HCT116 (cell line): ENCODE measurements around the gene SBK2. TPM values are rescaled to one million over a fixed set of nuclear protein-coding genes. Genes with fewer than 3 reads are reported as not detected.

ENCODE experiments used
- ATAC-seq: fragments of 200-7000 bp; cut with Tn5 transposase; 2 replicates; pipeline ENCODE4 v1.9.1; 2020; ENCODE audit warnings: mild to moderate bottlenecking, moderate library complexity
- BruUV-seq: library from RNA; stranded (reverse); fragments of 400-500 nt; replicated peaks from 2 replicates; lab custom pipeline; 2021; lab: Mats Ljungman, UMichigan
- CTCF ChIA-PET: fragments of 300-600 bp; sonication (Branson Sonifier 250); formaldehyde crosslinking; loops from one replicate; lab custom pipeline; 2021; ENCODE audit warnings: antibody characterized with exemption; lab: Charles Lee
- POLR2A ChIA-PET: fragments of 300-600, 350-600 bp; sonication (Branson Sonifier 250); formaldehyde crosslinking; loops from one replicate; lab custom pipeline; 2021; ENCODE audit warnings: antibody characterized with exemption; lab: Charles Lee
- RAD21 ChIA-PET, 2 experiments: fragments of 300-600 bp; sonication (Branson Sonifier 250); formaldehyde crosslinking; loops; one replicate each; lab custom pipeline; 2023; ENCODE audit warnings: low total read pairs in 2 of 2; ENCODE audit not compliant: uncharacterized antibody in 2 of 2, unreplicated experiment in 2 of 2, low non-redundant PET in 1 of 2; lab: Charles Lee
- DNase-seq: peaks from one replicate; pipeline ENCODE4 v3.0.0-alpha.2; 2010; ENCODE audit warnings: low read depth, low spot score
- H2AFZ ChIP-seq: fragments of 200-600 bp; shearing (Covaris generic), sonication (generic); 2 replicates; pipeline ENCODE4 v1.6.1; 2017; ENCODE audit warnings: low read depth, mixed run types, mixed read lengths, antibody characterized with exemption, low read length; ENCODE audit not compliant: poor library complexity, severe bottlenecking
- H3K27ac ChIP-seq: 2 replicates; pipeline ENCODE4 v1.5.1; 2012; ENCODE audit warnings: low read depth, low read length
- H3K27me3 ChIP-seq: fragments of 200-600 bp; sonication (generic); 2 replicates; pipeline ENCODE4 v1.6.1; 2016; ENCODE audit warnings: mixed run types, low read length, mixed read lengths; ENCODE audit not compliant: insufficient read depth
- H3K36me3 ChIP-seq, 2 experiments: fragments of 200-500 bp in 1 of 2; fragments of 200-600 bp in 1 of 2; sonication (Bioruptor generic) in 1 of 2; sonication (generic) in 1 of 2; 2 replicates each; pipeline versions ENCODE4 v1.5.1 to v1.6.1; 2014 to 2016; ENCODE audit warnings: low read length in 2 of 2, inconsistent platforms in 1 of 2, mixed read lengths in 1 of 2, mixed run types in 1 of 2; ENCODE audit not compliant: insufficient read depth in 2 of 2, control insufficient read depth in 1 of 2
- H3K4me1 ChIP-seq, 2 experiments: fragments of 200-600 bp in 1 of 2; sonication (generic) in 1 of 2; 2 replicates each; pipeline versions ENCODE4 v1.5.1 to v1.6.1; 2012 to 2017; ENCODE audit warnings: low read length in 2 of 2, inconsistent platforms in 1 of 2, mild to moderate bottlenecking in 1 of 2, mixed read lengths in 1 of 2, mixed run types in 1 of 2, moderate library complexity in 1 of 2; ENCODE audit not compliant: insufficient read depth in 2 of 2, control insufficient read depth in 1 of 2
- H3K4me2 ChIP-seq: fragments of 200-600 bp; sonication (generic); 2 replicates; pipeline ENCODE4 v1.6.1; 2017; ENCODE audit warnings: mixed run types, low read length, mixed read lengths
- H3K4me3 ChIP-seq, 2 experiments: fragments of 200-600 bp in 1 of 2; sonication (generic) in 1 of 2; replicated peaks in 1 of 2; 2 replicates each; pipeline ENCODE4 v1.5.1; 2011 to 2016; ENCODE audit warnings: low read length in 2 of 2, control low read depth in 1 of 2, low read depth in 1 of 2, mild to moderate bottlenecking in 1 of 2, mixed read lengths in 1 of 2, mixed run types in 1 of 2
- H3K79me2 ChIP-seq: fragments of 200-600 bp; sonication (generic); 2 replicates; pipeline ENCODE4 v1.6.1; 2017; ENCODE audit warnings: mild to moderate bottlenecking, mixed run types, low read length, moderate library complexity, mixed read lengths; ENCODE audit not compliant: insufficient read depth
- H3K9ac ChIP-seq: fragments of 200-600 bp; sonication (generic); 2 replicates; pipeline ENCODE4 v1.6.1; 2016; ENCODE audit warnings: low read length, mixed read lengths
- H3K9me2 ChIP-seq: fragments of 200-600 bp; sonication (generic), shearing (Covaris generic); 2 replicates; pipeline ENCODE4 v1.6.1; 2017; ENCODE audit warnings: mixed run types, mild to moderate bottlenecking, moderate library complexity; ENCODE audit not compliant: insufficient read depth
- H3K9me3 ChIP-seq, 2 experiments: fragments of 200-500 bp in 1 of 2; fragments of 200-600 bp in 1 of 2; sonication (Bioruptor generic) in 1 of 2; sonication (generic) in 1 of 2; 2 replicates each; pipeline ENCODE4 v1.6.1; 2014 to 2017; ENCODE audit warnings: low read length in 2 of 2, mixed read lengths in 2 of 2, inconsistent platforms in 1 of 2, low read depth in 1 of 2, mild to moderate bottlenecking in 1 of 2, mixed run types in 1 of 2, moderate library complexity in 1 of 2; ENCODE audit not compliant: control insufficient read depth in 1 of 2, insufficient read depth in 1 of 2
- H4K20me1 ChIP-seq: fragments of 200-600 bp; sonication (generic), shearing (Covaris generic); 2 replicates; pipeline ENCODE4 v1.6.1; 2017; ENCODE audit warnings: mixed run types, mild to moderate bottlenecking, moderate library complexity; ENCODE audit not compliant: insufficient read depth
- CEBPB ChIP-seq: IDR thresholded peaks from 2 replicates; pipeline ENCODE4 v1.6.1; 2012; ENCODE audit warnings: low read depth
- ELF1 ChIP-seq: IDR thresholded peaks from 2 replicates; pipeline ENCODE4 v1.6.1; 2012; ENCODE audit warnings: low read depth, borderline replicate concordance
- EZH2 ChIP-seq: fragments of 200-600 bp; sonication (generic); IDR thresholded peaks from 2 replicates; pipeline ENCODE4 v1.6.1; 2017; ENCODE audit warnings: antibody characterized with exemption, mixed run types
- EZH2phosphoT487 ChIP-seq: fragments of 200-600 bp; IDR thresholded peaks from 2 replicates; pipeline ENCODE4 v1.6.1; 2018; ENCODE audit warnings: antibody characterized with exemption, borderline replicate concordance
- FOSL1 ChIP-seq: IDR thresholded peaks from 2 replicates; pipeline ENCODE4 v1.6.1; 2012; ENCODE audit warnings: low read depth
- POLR2A ChIP-seq: IDR thresholded peaks from 2 replicates; pipeline ENCODE4 v1.7.0; 2011; ENCODE audit warnings: borderline replicate concordance; ENCODE audit not compliant: insufficient read depth, insufficient read length; ENCODE audit errors: extremely low read depth
- POLR2AphosphoS5 ChIP-seq: IDR thresholded peaks from 2 replicates; pipeline ENCODE4 v1.6.1; 2011; ENCODE audit warnings: mild to moderate bottlenecking, low read depth, low read length, moderate library complexity
- RAD21 ChIP-seq: IDR thresholded peaks from 2 replicates; pipeline ENCODE4 v1.6.1; 2012; ENCODE audit warnings: low read depth, mild to moderate bottlenecking
- REST ChIP-seq: IDR thresholded peaks from 2 replicates; pipeline ENCODE4 v1.6.1; 2012; ENCODE audit warnings: low read depth
- SIN3A ChIP-seq: IDR thresholded peaks from 2 replicates; pipeline ENCODE4 v1.6.1; 2012; ENCODE audit warnings: low read depth
- SP1 ChIP-seq: IDR thresholded peaks from 2 replicates; pipeline ENCODE4 v1.6.1; 2012; ENCODE audit warnings: low read depth
- SRF ChIP-seq: IDR thresholded peaks from 2 replicates; pipeline ENCODE4 v1.6.1; 2012; ENCODE audit warnings: low read depth
- TCF7L2 ChIP-seq: IDR thresholded peaks from 2 replicates; pipeline ENCODE4 v1.7.0; 2011; ENCODE audit warnings: borderline replicate concordance, inconsistent platforms; ENCODE audit not compliant: insufficient read depth, insufficient read length; ENCODE audit errors: extremely low read depth
- YY1 ChIP-seq: IDR thresholded peaks from 2 replicates; pipeline ENCODE4 v1.6.1; 2011; ENCODE audit warnings: low read length, low read depth, moderate library complexity, mild to moderate bottlenecking; ENCODE audit not compliant: insufficient replicate concordance; ENCODE audit errors: extremely low read depth
- ZBTB33 ChIP-seq: IDR thresholded peaks from 2 replicates; pipeline ENCODE4 v1.6.1; 2011; ENCODE audit warnings: mild to moderate bottlenecking, low read length, moderate library complexity; ENCODE audit not compliant: insufficient replicate concordance; ENCODE audit errors: extremely low read depth
- ZFX ChIP-seq: fragments of 450-650 bp; IDR thresholded peaks from 2 replicates; pipeline ENCODE4 v1.6.1; 2017
- ZNF274 ChIP-seq: fragments of 200-500 bp; sonication (Bioruptor generic); IDR thresholded peaks from 2 replicates; pipeline ENCODE4 v1.6.1; 2014; ENCODE audit warnings: mild to moderate bottlenecking, low read depth, low read length, inconsistent platforms
- intact Hi-C: fragments of 100-400 bp; cut with micrococcal nuclease; formaldehyde crosslinking; loops from 2 replicates; pipeline ENCODE4 v1.10.0; 2022
- total RNA-seq: library from RNA; stranded (reverse); gene quantifications from one replicate; pipeline ENCODE4 v1.2.1, GENCODE V29; 2021; ENCODE audit not compliant: unreplicated experiment

Gene SBK2
- total RNA-seq, 1 experiment from 2014 or later = 0.30 TPM

- Histone ChIP-seq H3K4me2 (peak within 1 kb of the TSS; percentile 43), H3K9me3 (no peaks in the 10 kb centered on the region)
- no TSS peak for BruUV-seq
- no peak for TF ChIP-seq ZFX
- no peak for TF ChIP-seq POLR2A
- no peak for TF ChIP-seq ZNF274
- no peak for TF ChIP-seq SRF
- no peak for TF ChIP-seq YY1
- TF ChIP-seq CEBPB = no peak
- TF ChIP-seq SP1 = no peak
- no peak for TF ChIP-seq POLR2AphosphoS5
- TF ChIP-seq EZH2phosphoT487 = no peak
- TF ChIP-seq RAD21 = no peak
- no peak for TF ChIP-seq FOSL1
- no peak for TF ChIP-seq TCF7L2
- TF ChIP-seq EZH2 = no peak
- no peak for TF ChIP-seq ELF1
- TF ChIP-seq ZBTB33 = no peak
- TF ChIP-seq REST = no peak
- TF ChIP-seq SIN3A = no peak
- TF ChIP-seq, all 23 proteins: peak for 0
- ATAC-seq (no peak), DNase-seq (no peak)
- Histone ChIP-seq H3K9ac (no peak within 1 kb of the TSS), H3K27me3 (no peaks in the 10 kb centered on the region), H3K4me3 (no peak within 1 kb of the TSS), H4K20me1 (no peaks in the 10 kb centered on the region), H3K79me2 (no peaks in the 10 kb centered on the region), H2AFZ (no peak within 1 kb of the TSS), H3K4me1 (peaks cover 39 to 62% of the 10 kb centered on the region in 2 experiments), H3K27ac (peak within 1 kb of the TSS; percentile 5; the same call in 1 of the 2 replicates), H3K36me3 (no peaks in the 10 kb centered on the region), H3K9me2 (no peaks in the 10 kb centered on the region)
- RAD21 ChIA-PET = no interaction called here
- intact Hi-C loops = loop anchor here (5.0 kb wide), 1 partner anchor 42 kb away; no protein-coding TSS in a partner anchor
- CTCF ChIA-PET = no interaction called here
- POLR2A ChIA-PET = no interaction called here
These were observed 8.5 kb upstream of the SBK2 start, which contains the start of gene SBK3 for GRCh38 chr19:55545443-55545842. TSS of gene SBK3 (minus strand) at chr19:55545543. CDS start at chr19:55545543, 0 bp downstream.
